GM23338 (cell line): ENCODE results near the gene PUM2.

Experiments used
- CREB1 ChIP-seq: fragments of 250-450 bp; sonication (Bioruptor Pico); IDR thresholded peaks from 2 replicates; pipeline ENCODE4 v1.5.0; 2020; ENCODE audit warnings: low read depth, mild to moderate bottlenecking, moderate library complexity
- CTCF ChIP-seq, 2 experiments: fragments of 200-600 bp in 1 of 2; sonication (generic) in 1 of 2; conservative IDR thresholded peaks; 2 replicates each; pipeline versions ENCODE4 v1.5.1 to v1.6.1; 2016 to 2017; ENCODE audit warnings: antibody characterized with exemption in 2 of 2, low read depth in 2 of 2, mild to moderate bottlenecking in 2 of 2, moderate library complexity in 1 of 2
- EZH2 ChIP-seq: fragments of 200-600 bp; sonication (generic); IDR thresholded peaks from one replicate; pipeline ENCODE4 v1.8.0; 2017; ENCODE audit warnings: antibody characterized with exemption, mild to moderate bottlenecking, low read depth; ENCODE audit not compliant: unreplicated experiment
- ZNF114 ChIP-seq: fragments of 250-450 bp; sonication (Bioruptor Pico); IDR thresholded peaks from 2 replicates; pipeline ENCODE4 v1.5.0; 2020; ENCODE audit warnings: mild to moderate bottlenecking, moderate library complexity

GRCh38 chr2:20382965-20383810, 32.5 kb upstream of the PUM2 start:
- TF ChIP-seq CTCF (conservative IDR thresholded peaks at IDR 0.05; ENCODE audit: low read depth in 2 of 2) (no peak), ZNF114 (CRISPR knock-in tag) (no peak), CREB1 (no peak), EZH2 (no peak)
